Ureter (tissue), 1 donor: ENCODE data around the gene C6orf141. TPM values are rescaled to one million over a fixed set of nuclear protein-coding genes. Genes with fewer than 3 reads are reported as not detected.

ENCODE experiments used
- DNase-seq: peaks from one replicate; pipeline ENCODE4 v3.0.0-alpha.2; 2020; ENCODE audit warnings: low spot score
- total RNA-seq: library from RNA; stranded (reverse); gene quantifications from one replicate; pipeline ENCODE4 v1.2.4, GENCODE V29; 2023
- donor health status: DM: yes; HTN: yes; CAD: no.

C6orf141 gene
- 1.6 TPM for total RNA-seq

DNA sequence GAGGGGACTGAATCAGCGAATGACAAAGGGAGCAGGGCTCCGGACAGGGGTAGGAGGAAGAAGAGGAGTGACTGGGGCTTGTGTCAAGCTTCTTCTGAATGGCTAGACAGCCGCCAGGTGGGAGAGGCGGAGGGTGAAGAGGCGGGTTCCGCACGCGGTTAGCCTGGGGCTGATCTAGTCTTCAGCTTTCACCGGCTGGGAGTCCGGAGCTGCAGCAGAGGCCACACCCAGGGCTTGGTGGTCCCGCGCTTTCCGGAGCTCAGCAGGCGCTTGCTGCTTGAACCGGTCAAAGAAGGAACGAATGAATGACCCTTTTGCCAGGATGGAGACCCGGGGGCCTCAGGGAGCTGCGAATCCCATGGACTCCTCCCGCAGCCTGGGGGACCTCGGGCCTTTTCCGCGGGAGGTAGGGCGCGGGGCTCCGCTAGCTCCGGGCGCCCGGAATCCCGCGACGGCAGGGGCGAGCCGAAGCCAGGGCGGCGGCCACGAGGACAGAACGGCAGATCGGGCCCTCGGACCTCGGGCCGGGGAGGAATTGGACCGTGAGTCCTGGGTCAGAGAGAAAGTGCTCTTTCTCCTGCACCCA lies at the start of gene C6orf141:
TSS of gene C6orf141 (plus strand) at position 177 of the 586 bp plus-strand sequence. CDS start at position 302, 125 bp downstream.
- DNase-seq: peak; percentile 43

DNA sequence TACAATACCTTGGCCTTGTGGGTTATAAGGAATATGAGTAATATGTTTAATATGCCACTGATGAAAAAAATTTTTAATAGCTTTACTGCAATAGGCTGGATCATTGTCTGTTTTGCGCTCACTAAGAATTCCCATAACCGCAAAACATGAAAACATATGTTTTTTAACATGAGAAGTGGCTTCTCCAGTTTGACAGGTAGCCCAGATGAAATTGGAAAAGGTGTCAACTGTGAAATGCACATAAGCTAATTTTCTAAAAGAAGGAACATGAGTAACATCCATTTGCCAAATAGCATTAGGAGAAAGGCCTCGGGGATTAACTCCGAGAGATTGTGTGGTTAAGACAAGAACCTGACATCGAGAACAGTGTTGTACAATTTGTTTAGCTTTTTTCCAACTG lies 45.8 kb upstream of the C6orf141 start:
- DNase-seq: no peak

- DNase-seq: no peak
Observed at GRCh38 chr6:49506569-49507111, 43.8 kb upstream of the C6orf141 start.

- DNase-seq: no peak
Observed at GRCh38 chr6:49509342-49509741, 41.1 kb upstream of the C6orf141 start.

DNA sequence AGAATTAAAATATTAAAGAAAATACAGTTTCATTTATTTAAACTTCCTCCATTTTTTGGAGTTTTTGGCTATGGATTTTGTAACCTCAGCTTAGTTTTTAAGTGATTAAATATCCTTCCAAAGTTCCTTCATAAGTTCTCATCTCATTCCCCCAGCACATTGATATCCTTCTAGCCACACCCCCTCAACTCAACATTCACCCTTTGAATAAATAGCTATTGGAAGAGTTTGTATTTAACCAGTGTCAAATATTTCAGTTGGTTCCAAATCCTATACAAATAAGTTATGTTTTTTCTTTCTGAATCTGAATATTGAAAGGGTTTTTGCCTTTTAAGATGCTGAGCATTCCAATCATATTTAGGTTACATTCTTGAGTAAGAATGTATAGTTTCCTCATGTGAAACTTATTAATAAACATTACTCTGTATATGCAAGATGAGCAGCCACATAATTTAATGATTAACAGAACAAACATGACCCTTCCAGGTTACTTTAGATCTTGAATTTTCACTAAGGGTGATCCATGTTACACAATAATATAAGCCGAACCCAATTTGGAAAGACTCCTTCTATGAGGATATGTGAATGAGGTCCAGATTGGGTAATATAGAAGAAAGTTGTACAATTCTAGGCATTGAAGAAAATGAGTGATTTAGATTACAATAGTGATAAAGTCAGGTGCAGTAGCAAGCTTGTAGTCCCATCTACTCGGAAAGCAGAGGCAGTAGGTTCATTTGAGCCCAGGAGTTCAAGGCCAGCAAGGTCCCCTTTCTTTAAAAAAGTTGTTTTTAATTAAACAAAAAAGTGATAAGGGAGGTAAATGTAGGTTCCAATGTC lies 37.1 kb upstream of the C6orf141 start:
- DNase-seq: no peak

GRCh38 chr6:49514571-49515484 lies 35.6 kb upstream of the C6orf141 start:
- DNase-seq: no peak

DNA sequence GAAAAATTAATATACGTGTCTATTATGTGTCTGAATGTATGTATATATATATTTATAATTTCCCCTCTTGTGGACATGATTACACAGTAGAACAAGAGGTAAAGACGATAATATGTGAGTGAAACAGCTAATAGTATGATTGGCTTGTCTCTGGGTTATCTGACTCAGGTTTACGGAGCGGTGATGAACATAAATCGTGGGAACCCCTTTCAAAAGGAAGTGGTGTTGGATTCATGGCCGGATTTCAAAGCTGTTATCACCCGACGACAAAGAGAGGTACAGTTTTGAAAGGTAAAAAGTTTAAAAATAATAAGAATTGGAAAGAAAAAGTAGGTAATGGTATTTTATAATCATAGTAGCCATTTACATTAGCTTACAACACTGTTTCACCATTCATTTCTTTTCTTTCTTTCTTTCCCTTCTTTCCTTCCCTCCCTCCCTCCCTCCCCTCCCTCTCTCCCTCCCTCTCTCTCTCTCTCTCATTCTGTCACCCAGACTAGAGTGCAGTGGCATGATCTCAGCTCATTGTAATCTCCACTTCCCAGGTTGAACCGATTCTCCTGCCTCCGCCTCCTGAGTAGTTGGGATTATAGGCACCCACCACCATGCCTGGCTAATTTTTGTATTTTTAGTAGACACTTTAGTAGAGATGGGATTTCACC lies 34.9 kb upstream of the C6orf141 start:
- no peak for DNase-seq

DNA sequence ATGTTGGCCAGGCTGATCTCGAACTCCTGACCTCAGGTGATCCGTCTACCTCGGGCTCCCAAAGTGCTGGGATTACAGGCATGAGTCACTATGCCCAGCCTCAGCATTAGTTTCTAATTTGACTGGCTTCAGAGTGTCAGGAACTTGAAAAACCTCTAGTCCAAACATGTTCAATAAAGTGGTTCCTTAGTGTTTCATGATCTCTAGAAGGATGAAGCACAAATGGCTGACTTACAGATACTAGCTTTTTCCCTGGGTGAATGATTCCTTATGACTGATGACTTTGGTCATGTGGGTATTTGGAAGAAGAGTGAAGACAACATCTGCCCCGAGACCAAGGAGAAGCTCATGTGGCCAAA lies 34.3 kb upstream of the C6orf141 start:
- DNase-seq: no peak

GRCh38 chr6:49517919-49518318 lies 32.5 kb upstream of the C6orf141 start:
- DNase-seq: no peak

DNA sequence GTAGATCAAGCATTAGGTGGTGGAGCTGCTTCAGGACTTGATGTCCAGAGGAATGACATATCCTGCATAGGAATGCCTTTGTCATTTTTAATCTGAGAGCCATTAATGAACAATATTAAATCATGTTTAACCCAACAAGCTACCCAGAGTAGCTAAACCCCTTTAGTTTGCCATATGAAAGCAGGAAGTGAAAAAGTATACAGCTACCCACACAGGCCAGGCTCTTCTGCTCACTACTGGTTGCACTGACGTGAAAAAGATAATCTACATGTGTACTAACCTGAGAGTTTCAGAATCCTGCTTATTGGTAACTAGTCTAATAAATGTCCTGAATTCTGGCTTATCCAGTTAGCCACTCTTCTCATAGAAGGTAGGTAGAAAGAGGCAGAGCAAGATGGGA lies 30.8 kb upstream of the C6orf141 start:
- no peak for DNase-seq

GRCh38 chr6:49522710-49523593 lies 27.5 kb upstream of the C6orf141 start:
- no peak for DNase-seq

DNA sequence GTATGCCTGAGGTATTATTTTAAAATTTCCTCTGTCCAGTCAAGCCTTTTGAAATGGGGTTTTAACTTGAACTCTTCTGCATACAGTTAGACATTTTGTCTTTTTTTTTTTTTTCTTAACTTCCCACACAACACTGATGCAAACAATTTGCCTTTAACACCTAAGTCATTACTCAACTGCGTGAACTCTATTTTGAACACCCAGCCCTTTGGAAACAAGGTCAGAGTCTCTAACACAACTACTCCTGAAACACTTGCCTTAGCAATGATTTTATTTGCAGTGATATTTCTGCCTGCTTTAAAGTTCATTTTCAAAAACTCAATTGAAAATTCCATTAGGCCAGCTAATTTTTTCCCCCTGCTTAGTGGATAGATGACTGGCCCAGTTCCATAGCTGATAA lies 26.6 kb upstream of the C6orf141 start:
- DNase-seq: no peak

GRCh38 chr6:49524541-49524940 lies 25.9 kb upstream of the C6orf141 start:
- DNase-seq: no peak

GRCh38 chr6:49526598-49526997 lies 23.9 kb upstream of the C6orf141 start:
- no peak for DNase-seq

GRCh38 chr6:49527320-49527719 lies 23.1 kb upstream of the C6orf141 start:
- no peak for DNase-seq

- no peak for DNase-seq
Observed at GRCh38 chr6:49528571-49528970, 21.9 kb upstream of the C6orf141 start.

DNA sequence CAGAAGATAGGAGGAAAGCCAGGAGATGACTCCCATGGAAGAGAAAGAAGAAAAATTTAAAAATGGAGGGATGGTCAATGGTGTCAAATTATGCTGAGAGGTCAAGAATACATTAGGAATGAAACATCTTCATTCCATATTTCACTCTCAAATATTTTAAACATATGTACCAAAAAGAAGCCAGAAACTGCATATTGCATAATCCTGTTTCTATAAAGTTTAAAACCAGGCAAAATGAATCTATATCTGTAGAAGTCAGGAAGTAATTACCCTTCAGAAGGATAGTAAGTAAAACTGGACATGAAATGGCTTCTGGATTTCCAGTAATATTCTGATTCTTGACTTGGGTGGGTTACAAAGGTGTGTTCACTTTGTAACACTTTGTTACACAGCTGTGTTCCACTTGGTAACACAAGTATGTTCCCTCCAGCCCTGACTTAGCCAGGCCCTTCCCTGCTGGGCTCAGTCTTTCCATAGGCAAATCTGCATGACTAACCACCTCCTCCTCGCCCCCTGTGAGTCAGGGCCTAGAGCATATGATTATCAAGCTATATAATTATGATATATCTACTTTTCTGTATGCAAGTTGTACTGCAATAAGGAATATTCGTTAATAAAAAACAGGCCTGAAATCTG lies 20.2 kb upstream of the C6orf141 start:
- no peak for DNase-seq

DNA sequence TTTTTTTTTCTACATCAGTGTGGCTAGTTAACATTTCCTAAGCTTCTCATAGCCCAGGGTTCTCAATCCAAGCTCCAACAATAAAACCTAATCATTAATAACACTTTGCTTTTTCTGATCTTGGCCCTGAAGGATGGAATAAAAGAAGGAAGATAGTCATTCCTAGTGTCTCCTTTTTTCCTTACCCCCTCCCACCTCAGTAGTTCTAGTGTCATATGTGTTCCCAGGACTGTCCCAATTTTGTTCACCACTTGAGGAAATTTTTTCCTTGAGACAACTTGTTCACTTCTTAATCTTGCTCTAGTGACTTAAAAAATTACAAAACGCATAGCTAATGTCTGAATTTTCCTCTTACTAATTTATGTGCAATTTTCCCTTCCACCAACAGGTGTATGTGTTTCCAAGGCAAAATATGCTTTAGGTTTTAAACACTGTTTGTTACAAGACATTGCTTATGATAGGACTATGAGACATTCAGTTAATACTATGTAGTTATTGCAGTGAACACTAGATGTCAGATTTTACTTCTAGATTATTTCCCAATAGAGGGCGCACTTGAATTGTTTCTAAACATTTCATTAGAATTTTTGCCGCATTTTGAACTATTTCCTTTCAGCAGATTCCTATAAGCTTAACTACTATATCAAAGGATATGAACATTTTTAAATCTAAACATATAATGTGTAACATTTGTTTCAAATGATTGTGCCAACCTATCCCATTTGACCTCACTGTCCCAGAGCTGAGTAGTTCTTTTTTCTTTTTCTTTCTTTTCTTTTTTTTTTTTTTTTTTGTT lies 18.5 kb upstream of the C6orf141 start:
- no peak for DNase-seq

GRCh38 chr6:49535795-49536194 lies 14.7 kb upstream of the C6orf141 start:
- no peak for DNase-seq
